ENCODE results near the gene TEDC1.

The TEDC1 gene

DNA sequence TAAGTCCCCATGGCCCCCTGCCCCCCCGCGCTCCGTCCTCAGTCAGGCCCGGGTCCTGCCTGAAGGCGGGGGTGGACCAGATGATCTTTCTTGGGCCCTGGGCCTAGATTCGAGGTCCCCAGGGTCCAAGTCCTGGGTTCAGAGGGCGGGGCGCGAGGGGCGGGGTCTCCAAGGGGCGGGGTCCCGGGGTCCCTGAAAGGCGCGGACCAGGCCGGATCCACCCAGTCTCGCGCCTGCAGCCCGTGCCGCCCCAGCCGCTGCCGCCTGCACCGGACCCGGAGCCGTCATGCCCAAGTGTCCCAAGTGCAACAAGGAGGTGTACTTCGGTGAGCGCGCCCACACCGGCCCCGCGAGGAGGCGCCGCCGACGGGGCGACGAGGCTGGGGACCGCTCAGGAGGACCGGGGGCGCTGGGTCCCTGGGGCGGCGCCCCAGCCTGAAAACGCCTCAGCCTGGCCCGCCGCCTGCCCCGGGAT lies 4.0 kb upstream of the TEDC1 start:
- DNase-seq: no peak

DNA sequence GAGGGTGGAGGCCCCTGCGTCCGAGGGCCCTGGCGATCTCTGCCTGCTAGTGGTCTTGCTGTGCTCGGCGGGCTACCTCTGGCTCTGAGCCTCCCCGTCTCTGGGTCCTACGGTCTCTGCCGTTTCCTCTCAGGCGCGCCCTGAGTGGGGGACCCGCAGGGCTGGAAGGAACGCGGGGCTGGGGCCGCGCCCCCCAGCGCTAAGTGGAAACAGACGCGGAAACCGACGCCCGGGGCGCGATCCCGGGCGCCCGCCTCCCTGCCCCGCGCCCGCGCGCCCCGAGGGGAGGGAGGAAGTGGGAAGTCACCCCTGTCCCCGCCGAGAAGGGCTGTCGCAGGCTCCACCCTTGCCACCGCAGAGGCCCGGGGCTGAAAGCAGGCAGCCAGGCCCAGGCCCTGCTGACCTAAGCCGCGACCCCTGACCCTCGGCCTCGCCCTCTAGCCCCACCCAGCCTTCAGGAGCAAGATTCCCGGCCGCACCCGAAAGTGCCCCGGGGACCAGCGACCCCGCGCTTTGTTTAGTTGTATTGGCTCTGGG lies 3.5 kb upstream of the TEDC1 start:
- no peak for DNase-seq

DNA sequence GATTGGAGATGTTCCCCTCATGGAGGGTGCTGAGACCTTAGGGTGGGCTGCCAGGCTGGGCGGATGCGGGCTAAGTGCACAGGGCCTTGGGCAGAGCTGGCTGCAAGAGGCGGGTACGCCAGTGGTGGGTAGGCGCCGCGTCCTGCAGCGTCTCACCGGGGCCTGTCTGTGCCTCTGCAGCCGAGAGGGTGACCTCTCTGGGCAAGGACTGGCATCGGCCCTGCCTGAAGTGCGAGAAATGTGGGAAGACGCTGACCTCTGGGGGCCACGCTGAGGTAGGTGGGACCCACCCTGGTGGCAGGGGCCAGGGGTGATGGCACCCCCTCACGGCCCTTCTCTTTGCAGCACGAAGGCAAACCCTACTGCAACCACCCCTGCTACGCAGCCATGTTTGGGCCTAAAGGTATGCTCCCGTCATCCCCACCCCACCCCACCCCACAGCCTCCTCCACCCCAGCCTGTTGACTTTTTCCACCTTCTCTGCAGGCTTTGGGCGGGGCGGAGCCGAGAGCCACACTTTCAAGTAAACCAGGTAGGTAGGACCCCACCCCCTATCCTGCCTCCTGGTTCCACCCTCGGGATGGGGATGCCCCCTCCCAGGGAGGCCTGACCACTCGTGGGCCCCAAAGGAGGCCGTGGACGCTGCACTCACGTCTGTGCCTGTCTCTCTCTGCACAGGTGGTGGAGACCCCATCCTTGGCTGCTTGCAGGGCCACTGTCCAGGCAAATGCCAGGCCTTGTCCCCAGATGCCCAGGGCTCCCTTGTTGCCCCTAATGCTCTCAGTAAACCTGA lies 2.9 kb upstream of the TEDC1 start:
- DNase-seq: no peak

DNA sequence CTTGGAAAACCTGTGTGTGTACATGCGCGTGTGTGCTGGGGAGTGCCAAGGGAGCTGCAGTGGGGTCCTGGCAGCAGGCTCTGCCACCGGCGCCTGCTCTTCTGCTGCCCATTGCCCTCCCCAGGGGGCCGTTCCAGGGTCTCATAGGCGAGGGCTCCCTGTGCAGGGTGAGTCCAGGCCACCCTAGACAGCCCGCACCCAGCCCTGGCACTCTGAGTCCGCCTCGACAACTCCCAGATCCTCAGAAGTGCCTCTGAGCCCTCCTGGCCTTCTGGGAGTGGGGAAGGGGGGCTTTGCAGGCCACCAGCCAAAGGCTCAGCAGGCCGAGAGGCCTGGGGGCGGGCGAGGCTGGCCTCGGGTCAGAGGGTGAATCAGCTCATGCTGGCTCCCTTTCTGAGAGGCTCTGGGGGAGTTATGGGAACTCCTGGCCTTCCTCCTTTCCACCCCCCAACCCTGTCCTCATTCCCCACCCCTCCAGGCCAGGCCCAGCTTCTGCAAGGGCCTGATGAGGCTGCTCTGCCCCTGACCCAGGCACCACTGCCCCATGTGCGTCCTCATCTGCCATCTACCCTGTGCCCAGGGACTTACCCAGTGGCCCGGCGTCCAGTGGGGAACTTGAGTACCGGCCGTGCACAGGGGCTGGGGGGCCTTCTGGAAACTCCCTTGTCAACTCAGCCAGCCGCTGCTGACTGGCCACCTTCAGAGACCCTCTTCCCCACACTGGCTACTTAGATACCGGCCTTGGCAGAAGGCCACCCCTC lies 2.1 kb upstream of the TEDC1 start:
- no peak for DNase-seq

DNA sequence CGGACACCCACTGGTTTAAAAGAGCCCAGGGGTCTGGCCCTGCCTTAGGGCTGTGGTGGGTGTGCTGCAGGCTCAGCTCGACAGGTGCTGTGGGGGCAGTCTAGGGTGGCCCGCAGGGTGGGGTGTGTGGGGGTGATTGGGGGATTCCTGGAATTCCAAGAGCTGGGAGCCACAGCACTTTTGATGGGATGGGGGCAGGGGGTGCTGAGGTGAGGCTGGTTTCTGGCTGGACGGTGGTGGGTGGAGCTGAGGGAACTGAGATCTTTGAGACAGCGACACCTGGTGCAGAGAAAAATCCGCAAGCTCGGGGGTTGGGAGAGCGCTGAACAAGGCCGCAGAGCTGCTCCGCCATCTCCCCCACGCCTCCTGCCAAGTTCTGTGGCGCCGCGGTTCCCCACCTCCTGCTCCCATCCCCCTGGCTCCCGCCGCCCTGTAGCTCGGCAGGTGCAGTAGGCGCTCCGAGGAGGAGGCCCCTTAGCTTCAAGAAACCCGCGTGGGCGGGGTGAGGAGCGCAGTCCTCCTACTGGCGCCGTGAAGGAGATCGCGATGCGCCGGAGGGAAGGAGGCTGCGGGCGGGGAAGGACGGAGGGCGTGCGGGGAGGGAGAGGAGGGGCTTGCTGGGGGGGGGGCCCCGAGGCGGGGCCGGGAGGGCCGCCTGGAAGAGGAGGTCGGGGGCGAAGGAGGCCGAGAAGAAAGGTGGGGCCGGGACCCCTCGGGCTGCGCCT lies 1.3 kb upstream of the TEDC1 start:
- DNase-seq: peak; percentile 64

DNA sequence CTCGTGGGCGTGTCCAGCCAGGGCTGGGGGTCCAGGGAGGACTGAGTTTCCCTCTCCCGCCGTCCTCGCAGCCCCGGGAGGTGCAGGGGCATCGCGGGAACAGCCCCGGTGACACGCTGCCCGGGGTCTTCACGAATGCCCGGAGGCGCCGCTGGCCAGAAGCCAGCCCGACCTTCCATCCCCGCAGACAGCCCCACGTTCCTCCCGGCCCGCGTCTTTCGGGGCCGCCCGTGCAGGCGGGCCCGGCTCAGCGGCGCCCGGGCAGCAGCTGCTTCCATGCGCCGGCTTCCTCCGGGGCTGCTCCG lies 827 bp upstream of the TEDC1 start:
- no peak for DNase-seq

DNA sequence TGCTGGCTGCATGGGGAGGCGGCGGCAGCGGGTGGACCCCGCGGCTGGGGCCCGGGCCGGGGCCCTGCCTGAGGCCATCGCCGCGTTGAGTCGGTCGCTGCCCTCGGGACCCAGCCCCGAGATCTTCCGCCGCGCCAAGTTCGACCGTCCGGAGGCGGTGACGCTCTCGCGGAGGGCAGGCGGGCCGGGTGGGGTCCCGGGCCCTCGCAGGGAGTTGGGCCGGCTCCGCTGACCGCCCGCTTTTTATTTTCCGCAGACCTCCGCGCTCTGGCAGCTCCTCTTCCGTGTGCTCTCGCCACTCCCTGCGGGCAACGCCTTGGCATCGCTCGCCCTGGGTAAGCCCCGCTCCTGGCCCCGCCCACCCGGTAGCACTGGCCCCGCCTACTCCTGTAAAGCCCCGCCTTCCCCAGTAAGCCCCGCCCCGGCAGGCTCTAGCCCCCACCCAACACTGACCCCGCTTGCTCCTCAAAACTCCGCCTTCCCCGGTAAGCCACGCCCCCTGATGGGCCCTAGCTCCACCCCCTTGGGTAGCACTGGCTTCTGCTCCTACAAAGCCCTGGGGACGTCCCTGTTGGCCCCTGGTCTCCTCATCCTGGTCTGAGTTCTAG lies 424 bp downstream of the TEDC1 start:
- peak; percentile 11 for DNase-seq

DNA sequence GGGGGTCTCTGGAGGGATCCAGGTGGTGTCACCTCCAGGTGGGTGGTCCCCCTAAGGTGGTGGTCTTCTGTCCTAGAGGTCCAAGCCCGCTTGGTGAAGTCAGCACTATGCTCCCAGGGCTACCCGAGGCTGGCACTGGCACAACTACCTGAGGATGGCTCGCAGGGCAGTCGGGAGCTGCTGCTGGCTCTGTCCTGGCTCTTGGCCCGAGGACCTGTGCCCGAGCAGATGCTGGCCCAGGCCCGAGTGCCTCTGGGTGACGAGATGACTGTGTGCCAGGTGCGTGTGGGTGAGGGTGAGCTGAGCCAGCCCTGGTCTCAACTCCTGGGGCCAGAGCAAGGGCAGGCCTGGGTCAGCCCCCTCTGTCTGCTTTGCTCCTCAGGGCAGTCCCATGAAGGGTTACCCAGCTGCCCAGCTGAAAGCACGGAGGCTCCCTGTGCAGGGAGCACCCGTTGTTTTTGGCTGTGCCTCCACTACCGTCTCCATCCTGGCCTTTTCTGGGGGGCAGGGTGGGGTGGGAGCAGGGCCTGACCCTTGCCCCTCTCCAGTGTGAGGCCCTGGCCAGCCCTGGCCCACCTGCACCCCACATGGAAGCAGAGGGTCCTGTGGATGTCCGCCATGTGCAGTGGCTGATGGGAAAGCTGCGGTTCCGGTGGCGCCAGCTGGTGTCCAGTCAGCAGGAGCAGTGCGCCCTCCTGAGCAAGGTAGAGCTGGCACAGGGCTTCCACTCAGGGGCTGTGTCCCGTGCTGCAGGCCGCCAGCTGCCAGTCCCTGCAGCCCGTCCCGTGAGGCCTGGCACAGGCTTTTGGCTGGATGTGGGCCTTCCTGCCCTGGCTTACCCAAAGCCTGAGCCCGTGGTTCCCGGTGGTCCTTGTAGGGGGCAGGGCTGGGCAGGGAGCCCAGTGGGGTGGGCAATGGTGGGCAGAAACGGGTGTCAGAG lies 1.3 kb downstream of the TEDC1 start:
- no peak for DNase-seq

DNA sequence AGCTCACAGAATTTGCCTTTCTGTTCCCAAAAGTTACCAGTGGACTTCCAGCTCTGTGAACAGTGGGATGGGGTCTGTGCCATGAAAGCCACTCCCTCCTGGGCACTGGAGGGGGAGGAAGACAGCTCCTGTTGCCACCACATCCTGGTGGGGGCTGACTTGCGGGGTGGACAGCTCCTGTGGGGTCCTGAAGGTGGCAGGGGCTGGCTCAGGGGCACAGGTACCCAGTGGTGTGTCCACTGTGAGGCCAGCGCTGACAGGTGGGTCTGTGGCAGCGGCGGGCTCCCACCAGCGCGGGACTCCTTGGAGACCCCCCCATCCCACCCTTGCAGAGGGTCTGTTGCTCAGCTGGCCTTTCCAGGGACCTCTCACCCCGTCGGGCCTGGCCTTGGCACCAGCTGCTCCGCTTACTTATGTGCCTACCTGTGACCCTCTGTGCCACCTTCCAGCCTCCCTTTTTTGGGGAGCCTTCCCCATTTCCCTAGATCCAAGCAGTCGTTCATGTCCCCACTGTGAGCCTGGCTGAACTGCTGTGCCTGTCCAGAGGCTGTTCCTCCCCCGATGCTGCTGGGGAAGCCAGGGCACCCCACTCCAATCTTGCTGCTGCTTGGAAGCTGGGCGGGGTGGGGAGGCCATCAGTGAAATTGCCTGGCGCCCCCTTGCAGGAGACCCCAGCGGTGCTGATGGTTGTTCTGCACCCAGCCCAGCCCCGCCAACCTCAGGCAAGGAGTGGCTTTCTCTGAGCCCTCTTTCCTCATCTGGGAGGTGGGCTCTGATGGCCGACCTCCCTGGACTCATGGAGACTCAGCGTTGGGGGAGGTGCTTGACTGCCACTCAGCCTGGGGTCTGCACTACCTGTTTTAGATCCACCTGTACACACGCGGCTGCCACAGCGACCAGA lies 2.2 kb downstream of the TEDC1 start:
- no peak for DNase-seq

DNA sequence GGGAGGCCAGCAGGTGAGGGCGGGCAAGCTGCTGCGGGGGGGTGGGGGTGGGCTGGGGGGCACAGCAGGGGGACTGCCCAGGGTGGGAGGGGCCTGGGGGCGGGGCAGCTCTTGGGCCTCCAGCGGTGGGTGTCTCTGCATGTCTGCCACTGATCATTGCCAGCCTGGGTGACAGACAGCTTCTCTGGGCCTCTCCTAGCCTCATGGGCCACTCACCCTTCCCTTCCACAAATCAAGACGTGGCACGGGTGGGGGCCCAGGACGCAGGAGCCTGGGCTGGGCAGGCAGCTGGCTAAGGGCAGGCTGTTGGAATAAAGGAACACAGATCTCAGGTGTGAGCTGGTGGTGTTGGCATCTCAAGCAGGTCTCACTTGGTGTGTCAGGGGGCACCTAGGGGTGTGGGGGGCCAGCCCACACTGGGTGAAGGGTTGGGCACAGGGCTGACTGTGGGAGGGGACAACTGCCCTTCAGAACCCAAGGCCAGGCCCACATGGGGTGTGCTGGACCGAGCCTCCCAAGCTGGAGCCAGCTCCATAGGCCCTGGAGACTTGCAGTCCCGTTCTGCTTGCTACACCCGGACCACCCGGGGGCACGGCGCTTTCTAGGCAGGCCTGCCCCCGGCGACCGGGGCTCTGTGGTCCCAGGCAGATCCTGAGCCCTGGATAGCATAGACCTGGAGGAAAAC lies 3.0 kb downstream of the TEDC1 start:
- no peak for DNase-seq

DNA sequence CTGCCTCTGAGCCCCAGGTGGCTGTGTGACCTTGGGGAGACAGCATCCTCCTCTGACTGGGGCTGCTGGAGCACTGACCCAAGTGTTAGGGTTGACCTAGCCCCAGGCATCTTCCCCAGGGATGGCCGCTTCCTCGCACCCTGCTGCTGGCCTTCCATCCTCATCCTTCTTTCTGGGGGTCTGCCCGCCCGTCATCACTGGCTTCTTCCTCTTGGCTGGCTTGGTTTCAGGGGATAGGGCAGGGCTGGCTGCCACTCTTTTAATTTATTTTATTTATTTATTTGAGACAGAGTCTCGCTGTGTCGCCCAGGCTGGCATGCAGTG lies 3.5 kb downstream of the TEDC1 start:
- no peak for DNase-seq

DNA sequence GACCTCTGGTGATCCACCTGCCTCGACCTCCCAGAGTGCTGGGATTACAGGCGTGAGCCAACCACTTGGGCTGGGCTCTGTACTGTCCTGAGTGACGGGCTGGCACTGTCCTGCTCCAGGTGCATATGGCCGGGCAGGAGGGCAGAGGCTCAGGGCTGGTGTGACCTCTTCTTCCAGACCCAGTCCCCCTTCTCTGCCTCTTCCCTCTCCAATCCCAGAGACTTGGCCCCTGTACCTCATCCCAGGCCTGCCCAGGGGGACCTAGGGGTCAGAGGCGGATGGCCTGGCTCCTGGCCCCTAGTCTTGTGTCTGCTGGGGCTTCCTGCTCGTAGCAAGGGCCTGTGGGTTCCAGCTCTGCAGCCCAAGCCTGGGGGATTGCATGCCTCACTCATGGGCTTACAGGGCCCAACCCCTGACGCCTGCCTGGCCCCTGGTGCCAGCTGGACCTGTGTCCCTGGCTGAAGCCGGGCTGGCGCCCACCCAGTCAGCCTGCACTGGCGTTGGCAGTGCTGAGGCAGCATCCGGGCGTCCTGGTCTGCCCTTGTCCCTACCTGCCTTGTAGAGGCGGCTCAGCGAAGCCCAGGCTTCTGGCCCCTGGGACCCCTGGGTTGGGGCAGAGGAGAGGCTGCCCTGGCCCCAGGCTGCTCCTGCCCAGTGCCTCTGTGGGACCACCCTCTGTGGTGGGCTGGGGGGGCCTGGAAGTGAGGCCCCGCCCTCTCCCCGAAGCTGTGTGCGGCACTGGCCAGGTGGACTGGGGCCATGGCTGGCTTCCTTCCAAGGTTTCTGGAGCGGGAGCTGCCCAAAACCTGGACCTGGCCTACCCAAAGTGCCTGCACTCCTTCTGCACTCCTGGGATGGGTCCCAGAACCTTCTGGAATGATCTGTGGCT lies 4.3 kb downstream of the TEDC1 start:
- no peak for DNase-seq

DNA sequence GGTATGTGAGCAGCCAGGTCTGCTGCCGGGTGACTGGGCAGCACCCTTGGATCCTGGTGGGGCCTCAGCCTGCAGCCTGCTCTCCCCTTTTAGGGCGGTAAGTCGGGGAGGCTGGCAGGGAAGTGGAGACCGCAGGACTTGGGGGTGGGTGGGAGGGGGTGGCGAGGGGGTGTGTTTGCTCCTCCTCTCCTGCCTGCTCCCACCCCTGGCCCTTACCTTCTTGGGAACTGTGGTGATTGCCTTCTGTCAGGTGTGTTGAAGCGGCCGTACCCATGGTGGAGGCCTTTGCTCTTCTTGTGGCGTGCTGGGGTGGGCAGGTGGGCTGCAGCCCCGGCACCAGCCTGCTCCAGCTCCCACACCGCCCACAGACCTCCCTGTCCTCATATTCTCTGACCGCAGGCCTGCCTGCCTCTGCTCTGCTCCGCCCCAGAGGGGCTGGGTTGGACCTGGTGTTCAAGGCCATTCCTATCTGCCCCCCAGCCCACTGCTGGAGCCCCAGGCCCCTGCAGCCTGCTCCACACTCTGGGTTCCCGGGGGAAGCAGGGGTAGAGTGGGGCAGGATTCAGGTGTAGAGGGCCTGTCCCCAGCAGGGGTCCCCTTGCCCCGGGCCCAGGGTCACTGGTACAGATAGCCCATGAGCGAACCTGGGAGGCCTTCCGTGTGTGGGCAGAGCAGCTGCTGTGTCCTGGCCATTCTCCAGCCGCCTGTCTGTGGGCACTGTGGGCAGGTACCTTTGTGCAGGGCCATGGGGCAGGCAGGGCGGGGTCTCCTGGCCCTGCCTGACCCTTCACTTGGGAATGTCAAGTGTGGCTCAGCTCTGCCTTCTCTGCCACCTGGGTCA lies 5.2 kb downstream of the TEDC1 start:
- no peak for DNase-seq

DNA sequence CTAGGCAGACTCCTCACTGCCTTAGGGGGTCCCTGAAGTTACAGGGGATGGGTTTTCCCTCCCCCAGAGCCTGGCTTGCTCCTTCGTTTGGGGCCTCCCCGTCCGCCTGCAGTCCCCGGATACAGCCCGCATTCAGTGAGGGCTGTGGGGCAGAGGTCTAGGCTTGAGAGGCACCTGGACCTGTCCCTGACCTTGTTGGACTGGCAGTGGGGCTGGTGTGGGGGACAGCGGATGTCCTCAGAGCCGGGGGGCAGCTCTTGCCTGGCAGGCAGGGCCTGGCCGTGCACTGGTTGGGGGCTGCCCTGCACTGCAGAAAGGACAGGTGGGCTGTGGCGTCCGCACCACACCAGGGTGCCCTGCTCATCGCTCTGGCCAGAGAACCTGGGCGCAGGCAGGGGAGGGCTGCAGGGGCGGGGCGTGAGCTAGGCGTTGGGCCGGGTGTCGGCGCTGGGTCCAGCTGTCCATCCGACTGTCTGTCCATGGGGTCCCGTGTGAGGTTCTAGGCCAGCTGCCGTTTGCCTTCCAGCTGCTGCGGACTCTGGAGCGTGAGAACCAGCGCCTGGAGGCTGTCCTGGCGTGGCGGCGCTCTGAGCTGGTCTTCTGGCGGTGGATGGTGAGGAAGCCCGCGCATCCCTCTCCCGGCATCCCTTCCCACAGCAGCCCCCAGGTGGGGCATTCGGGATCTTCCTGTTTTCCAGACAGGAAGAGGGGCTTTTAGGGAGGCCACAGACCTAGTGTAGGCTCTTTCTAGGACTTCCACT lies 6.0 kb downstream of the TEDC1 start:
- DNase-seq: no peak

DNA sequence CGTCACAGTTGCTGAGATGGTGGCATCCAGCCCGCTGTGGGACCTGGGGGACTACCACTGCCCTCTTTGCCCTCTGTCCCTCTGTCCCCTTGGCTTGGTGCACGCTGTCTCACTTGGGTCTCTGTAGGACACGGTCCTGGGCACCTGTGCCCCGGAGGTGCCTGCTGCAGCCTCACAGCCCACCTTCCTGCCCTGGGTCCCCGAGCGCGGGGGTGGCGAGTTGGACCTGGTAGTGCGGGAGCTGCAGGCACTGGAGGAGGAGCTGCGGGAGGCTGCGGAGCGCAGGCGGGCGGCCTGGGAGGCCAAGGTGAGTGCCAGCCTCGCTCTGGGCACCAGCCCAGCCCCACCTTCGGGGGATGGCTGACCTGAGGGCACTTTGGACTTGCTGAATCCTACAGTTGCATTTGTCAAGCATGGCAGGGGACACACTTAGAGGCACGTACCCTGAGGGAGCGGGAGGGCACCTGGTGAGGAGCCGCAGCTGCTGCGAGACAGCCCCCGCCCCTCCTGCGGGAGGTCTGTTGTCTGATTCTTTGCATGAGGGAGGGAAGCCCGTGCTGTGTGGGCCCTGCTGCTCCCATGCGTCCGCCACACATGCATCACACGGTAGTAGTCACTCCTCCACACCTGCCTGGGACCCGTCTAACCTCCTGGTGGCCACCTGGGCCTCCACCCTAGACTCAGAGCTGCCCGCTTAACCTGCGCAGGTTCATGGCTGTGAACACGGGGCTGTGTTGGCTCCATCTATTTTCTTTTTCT lies 6.8 kb downstream of the TEDC1 start:
- DNase-seq: no peak

DNA sequence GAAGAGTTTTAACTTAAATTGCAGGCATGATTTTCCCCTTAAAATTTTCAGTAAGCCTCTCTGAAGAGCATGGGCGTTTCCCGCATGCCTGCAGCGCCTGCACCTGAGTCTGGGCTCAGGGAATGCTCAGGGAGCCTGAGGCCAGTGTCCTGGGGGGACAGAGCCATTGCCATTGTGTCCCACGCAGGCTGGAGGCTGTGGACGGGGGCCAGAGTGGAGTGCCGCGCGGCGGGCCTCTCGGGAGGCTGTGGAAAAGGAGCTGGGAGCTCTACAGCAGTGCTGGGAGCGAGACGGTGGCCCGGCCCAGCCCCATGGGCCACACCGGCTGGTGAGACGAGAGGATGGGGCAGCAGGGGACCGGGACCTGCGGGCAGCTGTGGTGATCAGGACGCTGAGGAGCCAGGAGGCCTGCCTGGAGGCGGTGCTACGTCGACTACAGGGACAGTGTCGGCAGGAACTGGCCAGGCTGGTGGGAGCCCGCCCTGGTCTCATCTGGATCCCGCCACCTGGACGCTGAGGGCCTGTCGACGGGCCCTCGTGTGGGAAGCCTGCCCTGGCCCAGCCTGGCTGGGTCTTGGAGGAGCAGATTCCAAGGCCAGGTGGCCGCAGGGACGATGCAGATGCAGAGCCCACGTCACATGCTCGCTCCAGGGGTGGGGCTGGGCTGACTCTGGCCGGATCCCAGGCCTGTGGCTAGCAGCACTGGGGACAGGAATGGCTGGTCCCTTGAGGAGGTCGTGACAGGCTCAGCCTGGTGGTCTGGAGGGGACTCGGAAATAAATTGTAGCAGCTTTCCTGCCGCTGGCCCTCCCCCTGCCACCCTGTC lies 7.6 kb downstream of the TEDC1 start:
- DNase-seq: no peak

Measured in NCI-H526 treated with DMSO at 0.1 percent for 48 hours (cell line).